ENCODE data around the gene CRNKL1.
"Not testable (repeated sequence)": the region's sequence is repeated elsewhere in the genome, so short reads cannot be mapped to it uniquely, and the experiment has no call there.

The CRNKL1 gene

GRCh38 chr20:20003955-20004322, 48.3 kb downstream of the CRNKL1 start:
- not testable (repeated sequence) for DNase-seq

- DNase-seq = peak; percentile 58
These were observed 49.0 kb downstream of the CRNKL1 start for GRCh38 chr20:20003031-20003954.

- DNase-seq = no peak
These were observed 49.9 kb downstream of the CRNKL1 start for GRCh38 chr20:20002101-20002998.

GRCh38 chr20:20000211-20000968, 51.9 kb downstream of the CRNKL1 start:
- DNase-seq = peak; percentile 28 to 47

- DNase-seq = no peak
These were observed 53.1 kb downstream of the CRNKL1 start for GRCh38 chr20:19998990-19999705.

GRCh38 chr20:19996917-19997316, 55.3 kb downstream of the CRNKL1 start:
- peak; percentile 11 to 27 for DNase-seq

GRCh38 chr20:19996222-19996621, 56.0 kb downstream of the CRNKL1 start:
- DNase-seq = no peak

GRCh38 chr20:19995220-19995863, 56.9 kb downstream of the CRNKL1 start:
- peak; percentile 71 to 86 for DNase-seq

- no peak for DNase-seq
These were observed 58.2 kb downstream of the CRNKL1 start for GRCh38 chr20:19993958-19994669.

GRCh38 chr20:19992996-19993908, 59.0 kb downstream of the CRNKL1 start:
- no peak for DNase-seq

- no peak for DNase-seq
These were observed 60.4 kb downstream of the CRNKL1 start for GRCh38 chr20:19991854-19992253.

GRCh38 chr20:19991308-19991707, 61.0 kb downstream of the CRNKL1 start:
- DNase-seq = no peak

- DNase-seq = no peak
These were observed 61.4 kb downstream of the CRNKL1 start for GRCh38 chr20:19990850-19991249.

GRCh38 chr20:19987046-19987445, 65.2 kb downstream of the CRNKL1 start:
- DNase-seq = no peak

- no peak for DNase-seq
These were observed 65.8 kb downstream of the CRNKL1 start for GRCh38 chr20:19986419-19986818.

All from Kasumi-1 (cell line).